NB4 (cell line): ENCODE results near the gene GREB1L.

Source experiments
- CTCF ChIP-seq: IDR thresholded peaks from one replicate; pipeline ENCODE4 v1.5.1; 2012; ENCODE audit warnings: low read depth, low read length
- MAX ChIP-seq: IDR thresholded peaks from 2 replicates; pipeline ENCODE4 v1.6.1; 2011; ENCODE audit warnings: low read depth, low read length
- MYC ChIP-seq: IDR thresholded peaks from 2 replicates; pipeline ENCODE4 v1.6.1; 2011; ENCODE audit warnings: low read depth, low read length
- POLR2A ChIP-seq: IDR thresholded peaks from 2 replicates; pipeline ENCODE4 v1.6.1; 2011; ENCODE audit warnings: mild to moderate bottlenecking; ENCODE audit not compliant: insufficient read length; ENCODE audit errors: extremely low read depth

- no peak for TF ChIP-seq CTCF
- no peak for TF ChIP-seq POLR2A
- no peak for TF ChIP-seq MYC
- no peak for TF ChIP-seq MAX
Measured at GRCh38 chr18:21303895-21304294, 61.9 kb downstream of the GREB1L start.
